Hepatocyte (in vitro differentiated cells): ENCODE measurements around the gene C20orf144. TPM values are rescaled to one million over a fixed set of nuclear protein-coding genes. Genes with fewer than 3 reads are reported as not detected.

Source experiments
- DNase-seq: peaks from one replicate; pipeline ENCODE4 v3.0.0-alpha.2; 2016; ENCODE audit warnings: low spot score
- H2AFZ ChIP-seq: fragments of 200-600 bp; sonication (generic); 2 replicates; pipeline ENCODE4 v1.6.0; 2016; ENCODE audit warnings: antibody characterized with exemption, mild to moderate bottlenecking
- H3K27ac ChIP-seq: fragments of 200-600 bp; sonication (generic); 2 replicates; pipeline ENCODE4 v1.5.1; 2016; ENCODE audit warnings: mild to moderate bottlenecking
- H3K27me3 ChIP-seq: fragments of 200-600 bp; sonication (generic); 2 replicates; pipeline ENCODE4 v1.6.1; 2016
- H3K36me3 ChIP-seq: fragments of 200-600 bp; sonication (generic); replicated peaks from 2 replicates; pipeline ENCODE4 v1.5.1; 2016; ENCODE audit warnings: low read depth; ENCODE audit not compliant: insufficient read depth
- H3K4me1 ChIP-seq: fragments of 200-600 bp; sonication (generic); 2 replicates; pipeline ENCODE4 v1.5.1; 2016; ENCODE audit warnings: mild to moderate bottlenecking, moderate library complexity; ENCODE audit not compliant: insufficient read depth
- H3K4me2 ChIP-seq: fragments of 200-600 bp; sonication (generic); 2 replicates; pipeline ENCODE4 v1.6.0; 2016
- H3K4me3 ChIP-seq: fragments of 200-600 bp; sonication (generic); 2 replicates; pipeline ENCODE4 v1.5.1; 2016; ENCODE audit warnings: mild to moderate bottlenecking
- H3K79me2 ChIP-seq: fragments of 200-600 bp; sonication (generic); 2 replicates; pipeline ENCODE4 v1.6.0; 2017; ENCODE audit warnings: mild to moderate bottlenecking
- H3K9me2 ChIP-seq: fragments of 200-600 bp; sonication (generic); replicated peaks from 2 replicates; pipeline ENCODE4 v1.6.0; 2017; ENCODE audit warnings: mild to moderate bottlenecking; ENCODE audit not compliant: insufficient read depth
- H3K9me3 ChIP-seq: fragments of 200-600 bp; sonication (generic); 2 replicates; pipeline ENCODE4 v1.5.1; 2016; ENCODE audit warnings: low read depth, mild to moderate bottlenecking
- H4K20me1 ChIP-seq: fragments of 200-600 bp; sonication (generic); 2 replicates; pipeline ENCODE4 v1.6.0; 2016; ENCODE audit warnings: mild to moderate bottlenecking; ENCODE audit not compliant: insufficient read depth, poor library complexity, severe bottlenecking
- CTCF ChIP-seq: fragments of 200-600 bp; sonication (generic); IDR thresholded peaks from 2 replicates; pipeline ENCODE4 v1.5.1; 2016; ENCODE audit warnings: antibody characterized with exemption, mild to moderate bottlenecking; ENCODE audit not compliant: poor library complexity
- EZH2 ChIP-seq: fragments of 200-600 bp; sonication (generic); IDR thresholded peaks from 2 replicates; pipeline ENCODE4 v1.6.1; 2016; ENCODE audit warnings: antibody characterized with exemption, mild to moderate bottlenecking, borderline replicate concordance
- EZH2phosphoT487 ChIP-seq: fragments of 200-600 bp; sonication (generic); IDR thresholded peaks from one replicate; pipeline ENCODE4 v1.6.1; 2018; ENCODE audit warnings: antibody characterized with exemption, mild to moderate bottlenecking, low read depth, moderate library complexity; ENCODE audit not compliant: unreplicated experiment, severe bottlenecking
- WGBS: methylation state at CpG from one replicate; pipeline ENCODE4 v1.1.6; 2016; ENCODE audit warnings: low lambda C conversion rate; ENCODE audit errors: missing lambda C conversion rate; 5-methylcytosine and 5-hydroxymethylcytosine counted together
- polyA plus RNA-seq: library from polyadenylated mRNA; unstranded; fragments of >200 nt; fragmentation: Nextera tagmentation; extraction: Ambion mirVana; gene quantifications from 2 replicates; pipeline ENCODE4 v1.2.1, GENCODE V29; 2016
- total RNA-seq: library from RNA; depleted of rRNA; stranded (reverse); fragments of >200 nt; gene quantifications from 2 replicates; pipeline ENCODE4 v1.2.3, GENCODE V29; 2014

The C20orf144 gene
- total and polyA plus RNA-seq, 2 experiments from 2014 or later: 0.30 to 0.46 TPM

DNA sequence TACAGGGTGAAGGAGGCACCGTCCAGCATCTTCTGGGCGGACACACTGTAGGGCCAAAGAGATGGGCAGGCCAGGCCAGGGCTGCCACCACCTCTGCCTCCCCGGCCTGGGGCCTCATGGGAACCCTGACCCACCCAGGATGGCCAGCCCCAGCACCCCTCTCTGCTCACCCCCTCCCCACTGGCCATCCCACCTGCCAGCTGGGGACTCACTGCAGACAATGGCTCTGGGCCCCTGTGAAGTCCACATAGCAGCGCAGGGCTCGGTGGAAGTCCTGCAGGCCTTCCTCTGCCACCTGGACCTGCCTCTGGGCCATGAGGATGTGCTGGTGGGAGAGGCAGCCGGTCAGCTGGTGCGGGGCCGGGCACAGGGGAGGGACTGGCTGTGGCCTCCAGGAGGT, 3.6 kb upstream of the C20orf144 start:
- Histone ChIP-seq H3K4me2 (no peak overlapping the region), H2AFZ (no peak overlapping the region), H3K4me1 (peaks cover 24% of the 10 kb centered on the region), H3K27ac (no peak overlapping the region), H3K36me3 (no peaks in the 10 kb centered on the region), H4K20me1 (no peaks in the 10 kb centered on the region), H3K9me2 (no peaks in the 10 kb centered on the region), H3K9me3 (no peaks in the 10 kb centered on the region), H3K79me2 (peaks cover 10% of the 10 kb centered on the region), H3K4me3 (no peak overlapping the region), H3K27me3 (no peaks in the 10 kb centered on the region)
- 93% methylated on average over 7 of the region's 8 CpGs for WGBS
- TF ChIP-seq EZH2phosphoT487 (no peak), EZH2 (no peak), CTCF (no peak)
- DNase-seq: no peak

DNA sequence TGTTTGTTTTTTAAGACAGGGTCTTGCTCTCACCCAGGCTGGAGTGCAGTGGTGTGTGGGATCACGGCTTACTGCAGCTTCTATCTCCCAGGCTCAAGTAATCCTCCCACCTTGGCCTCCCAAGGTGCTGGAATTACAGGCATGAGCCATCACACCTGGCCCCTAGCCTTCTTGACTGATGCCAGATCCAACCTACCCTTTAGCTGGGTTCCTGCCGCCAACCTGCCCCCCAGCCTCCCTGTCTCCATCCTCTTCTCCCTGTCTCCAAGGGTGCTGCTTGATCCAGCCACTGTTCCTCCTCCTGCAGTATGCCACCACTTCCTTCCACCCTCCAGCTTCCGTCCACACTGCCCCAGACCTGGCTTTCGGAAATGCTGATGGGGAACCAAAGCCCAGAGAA, 3.2 kb upstream of the C20orf144 start:
- no peak for TF ChIP-seq CTCF
- H3K79me2 ChIP-seq: peaks cover 10% of the 10 kb centered on the region
- WGBS: 89% methylated on average over 4 of the region's 4 CpGs
- no peak overlapping the region for H3K4me2 ChIP-seq
- no peaks in the 10 kb centered on the region for H3K9me2 ChIP-seq
- H3K27me3 ChIP-seq: no peaks in the 10 kb centered on the region
- no peak overlapping the region for H2AFZ ChIP-seq
- no peaks in the 10 kb centered on the region for H3K36me3 ChIP-seq
- DNase-seq: no peak
- H3K27ac ChIP-seq: no peak overlapping the region
- no peaks in the 10 kb centered on the region for H4K20me1 ChIP-seq
- no peaks in the 10 kb centered on the region for H3K9me3 ChIP-seq
- H3K4me1 ChIP-seq: peaks cover 22% of the 10 kb centered on the region
- H3K4me3 ChIP-seq: no peak overlapping the region

DNA sequence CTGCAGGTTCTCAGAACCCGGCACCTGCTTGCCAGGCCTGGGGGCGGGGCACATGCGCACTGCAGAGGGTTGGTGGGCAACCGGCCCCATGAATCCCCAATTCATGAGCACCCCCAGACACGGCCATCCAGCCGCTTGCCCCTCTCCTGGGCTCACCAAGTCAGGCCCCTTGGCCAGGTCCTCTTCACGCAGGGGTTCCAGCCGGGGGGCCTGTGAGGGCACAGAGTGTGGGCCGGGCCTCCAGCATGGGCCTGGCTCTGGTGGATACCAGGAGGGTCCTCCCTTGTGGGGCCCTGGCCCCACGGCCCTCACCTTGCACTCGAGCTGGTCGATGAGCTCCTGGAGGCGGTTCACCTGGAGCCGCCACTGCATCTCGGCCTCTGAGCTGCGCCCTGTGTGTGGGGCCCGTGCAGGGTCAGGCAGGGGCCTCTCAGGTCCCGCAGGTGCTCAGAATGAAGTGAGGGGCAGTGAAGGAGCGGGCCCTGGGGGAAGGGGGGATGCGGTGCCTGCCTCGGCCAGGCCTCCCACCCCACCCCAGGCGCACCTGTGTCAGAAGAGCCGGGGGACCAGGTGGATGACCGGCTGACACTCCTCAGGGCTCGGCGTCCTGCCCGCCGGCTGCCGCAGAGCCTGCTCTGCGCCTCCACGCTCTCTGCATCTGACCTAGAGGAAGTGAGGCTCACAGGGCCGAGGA, 2.6 kb upstream of the C20orf144 start:
- H3K9me3 ChIP-seq: no peaks in the 10 kb centered on the region
- H2AFZ ChIP-seq: no peak overlapping the region
- H3K27me3 ChIP-seq: no peaks in the 10 kb centered on the region
- no peak overlapping the region for H3K4me2 ChIP-seq
- 98% methylated on average over 32 of the region's 32 CpGs for WGBS
- no peaks in the 10 kb centered on the region for H3K9me2 ChIP-seq
- no peak for DNase-seq
- no peak overlapping the region for H3K27ac ChIP-seq
- peaks cover 22% of the 10 kb centered on the region for H3K4me1 ChIP-seq
- H4K20me1 ChIP-seq: no peaks in the 10 kb centered on the region
- H3K36me3 ChIP-seq: no peaks in the 10 kb centered on the region
- H3K79me2 ChIP-seq: peaks cover 10% of the 10 kb centered on the region
- no peak for TF ChIP-seq EZH2
- TF ChIP-seq EZH2phosphoT487: no peak
- no peak for TF ChIP-seq CTCF
- H3K4me3 ChIP-seq: no peak overlapping the region
